ENCODE data around the gene PPP2R2B.

PPP2R2B gene

GRCh38 chr5:146878476-146879172 lies at the start of gene PPP2R2B:
Gene PPP2R2B (minus strand): TSS chr5:146878757.
- DNase-seq: no peak
- TF ChIP-seq POLR2A (IDR thresholded peaks at IDR 0.05; ENCODE audit: low read length) (no peak), GATA1 (IDR thresholded peaks at IDR 0.05; ENCODE audit: low read depth, low read length) (no peak)

GRCh38 chr5:146924132-146924531 lies 45.6 kb upstream of the PPP2R2B start:
- TF ChIP-seq GATA1 (IDR thresholded peaks at IDR 0.05; ENCODE audit: low read depth, low read length) (no peak), POLR2A (IDR thresholded peaks at IDR 0.05; ENCODE audit: low read length) (no peak)
- DNase-seq: no peak

- no peak for DNase-seq
- no peak for TF ChIP-seq POLR2A (IDR thresholded peaks at IDR 0.05; ENCODE audit: low read length)
- no peak for TF ChIP-seq GATA1 (IDR thresholded peaks at IDR 0.05; ENCODE audit: low read depth, low read length)
These were observed 42.7 kb upstream of the PPP2R2B start for GRCh38 chr5:146921225-146921624.

GRCh38 chr5:146920351-146920881 lies 41.9 kb upstream of the PPP2R2B start:
- no peak for DNase-seq
- no peak for TF ChIP-seq GATA1 (IDR thresholded peaks at IDR 0.05; ENCODE audit: low read depth, low read length)
- no peak for TF ChIP-seq POLR2A (IDR thresholded peaks at IDR 0.05; ENCODE audit: low read length)

- DNase-seq: no peak
- TF ChIP-seq POLR2A (IDR thresholded peaks at IDR 0.05; ENCODE audit: low read length): no peak
- no peak for TF ChIP-seq GATA1 (IDR thresholded peaks at IDR 0.05; ENCODE audit: low read depth, low read length)
These were observed 40.7 kb upstream of the PPP2R2B start for GRCh38 chr5:146919304-146919703.

GRCh38 chr5:146917931-146918330 lies 39.4 kb upstream of the PPP2R2B start:
- DNase-seq: no peak
- TF ChIP-seq GATA1 (IDR thresholded peaks at IDR 0.05; ENCODE audit: low read depth, low read length) (no peak), POLR2A (IDR thresholded peaks at IDR 0.05; ENCODE audit: low read length) (no peak)

- no peak for DNase-seq
- TF ChIP-seq GATA1 (IDR thresholded peaks at IDR 0.05; ENCODE audit: low read depth, low read length) (no peak), POLR2A (IDR thresholded peaks at IDR 0.05; ENCODE audit: low read length) (no peak)
These were observed 34.3 kb upstream of the PPP2R2B start for GRCh38 chr5:146912874-146913273.

GRCh38 chr5:146910239-146910638 lies 31.7 kb upstream of the PPP2R2B start:
- TF ChIP-seq GATA1 (IDR thresholded peaks at IDR 0.05; ENCODE audit: low read depth, low read length) (no peak), POLR2A (IDR thresholded peaks at IDR 0.05; ENCODE audit: low read length) (no peak)
- DNase-seq: no peak

GRCh38 chr5:146909255-146910068 lies 30.9 kb upstream of the PPP2R2B start:
- TF ChIP-seq POLR2A (IDR thresholded peaks at IDR 0.05; ENCODE audit: low read length): no peak
- TF ChIP-seq GATA1 (IDR thresholded peaks at IDR 0.05; ENCODE audit: low read depth, low read length): no peak
- no peak for DNase-seq

- TF ChIP-seq GATA1 (IDR thresholded peaks at IDR 0.05; ENCODE audit: low read depth, low read length): no peak
- DNase-seq: peak in 1 of 2 experiments; percentile 8
These were observed 28.2 kb upstream of the PPP2R2B start for GRCh38 chr5:146906803-146907202.

GRCh38 chr5:146904890-146905289 lies 26.3 kb upstream of the PPP2R2B start:
- TF ChIP-seq POLR2A (IDR thresholded peaks at IDR 0.05; ENCODE audit: low read length): no peak
- no peak for TF ChIP-seq GATA1 (IDR thresholded peaks at IDR 0.05; ENCODE audit: low read depth, low read length)
- DNase-seq: no peak

- DNase-seq: no peak
- no peak for TF ChIP-seq POLR2A (IDR thresholded peaks at IDR 0.05; ENCODE audit: low read length)
These were observed 25.2 kb upstream of the PPP2R2B start for GRCh38 chr5:146903789-146904188.

GRCh38 chr5:146902471-146902870 lies 23.9 kb upstream of the PPP2R2B start:
- TF ChIP-seq GATA1 (IDR thresholded peaks at IDR 0.05; ENCODE audit: low read depth, low read length) (no peak), POLR2A (IDR thresholded peaks at IDR 0.05; ENCODE audit: low read length) (no peak)
- DNase-seq: no peak

GRCh38 chr5:146897061-146897460 lies 18.5 kb upstream of the PPP2R2B start:
- DNase-seq: no peak
- TF ChIP-seq GATA1 (IDR thresholded peaks at IDR 0.05; ENCODE audit: low read depth, low read length) (no peak), POLR2A (IDR thresholded peaks at IDR 0.05; ENCODE audit: low read length) (no peak)

All from erythroblast (primary cell).